ENCODE measurements around the gene MAVS.
"Not testable (repeated sequence)": the region's sequence is repeated elsewhere in the genome, so short reads cannot be mapped to it uniquely, and the experiment has no call there.

MAVS gene

GRCh38 chr20:3854462-3854871 is 7.8 kb downstream of the MAVS start:
- no peak for DNase-seq (ENCODE audit: low read depth)

DNA sequence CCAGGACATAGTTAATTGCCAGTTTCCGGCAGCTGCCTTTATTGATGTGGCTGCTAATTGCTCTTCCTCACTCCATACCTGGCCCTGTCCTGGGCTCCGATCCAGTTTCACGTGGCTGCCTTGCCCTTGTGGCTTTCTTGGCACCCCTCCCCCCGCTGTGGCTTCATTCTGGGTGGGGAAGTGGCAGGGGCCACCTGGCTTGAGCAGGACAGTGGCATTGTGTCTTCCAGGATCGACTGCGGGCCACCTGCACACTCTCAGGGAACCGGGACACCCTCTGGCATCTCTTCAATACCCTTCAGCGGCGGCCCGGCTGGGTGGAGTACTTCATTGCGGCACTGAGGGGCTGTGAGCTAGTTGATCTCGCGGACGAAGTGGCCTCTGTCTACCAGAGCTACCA is 10.8 kb downstream of the MAVS start:
- no peak for DNase-seq (ENCODE audit: low read depth)

DNA sequence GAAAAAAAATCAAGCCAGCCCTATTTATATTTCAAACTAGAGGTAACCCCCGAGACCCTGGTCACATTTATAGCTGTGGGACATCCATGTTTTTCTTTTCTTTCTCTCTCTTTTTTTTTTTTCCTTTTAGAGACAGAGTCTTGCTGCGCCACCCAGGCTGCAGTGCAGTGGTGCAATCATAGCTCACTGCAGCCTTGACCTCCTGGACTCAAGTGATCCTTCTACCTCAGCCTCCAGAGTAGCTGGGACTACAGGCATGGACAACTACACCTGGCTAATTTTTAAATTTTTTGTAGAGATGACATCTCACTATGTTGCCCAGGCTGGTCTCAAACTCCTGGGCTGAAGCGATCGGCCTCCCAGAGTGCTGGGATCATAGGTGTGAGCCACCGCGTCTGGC is 12.1 kb downstream of the MAVS start:
- no peak for DNase-seq (ENCODE audit: low read depth)

- no peak for DNase-seq (ENCODE audit: low read depth)
Observed at GRCh38 chr20:3861191-3861590, 14.6 kb downstream of the MAVS start.

DNA sequence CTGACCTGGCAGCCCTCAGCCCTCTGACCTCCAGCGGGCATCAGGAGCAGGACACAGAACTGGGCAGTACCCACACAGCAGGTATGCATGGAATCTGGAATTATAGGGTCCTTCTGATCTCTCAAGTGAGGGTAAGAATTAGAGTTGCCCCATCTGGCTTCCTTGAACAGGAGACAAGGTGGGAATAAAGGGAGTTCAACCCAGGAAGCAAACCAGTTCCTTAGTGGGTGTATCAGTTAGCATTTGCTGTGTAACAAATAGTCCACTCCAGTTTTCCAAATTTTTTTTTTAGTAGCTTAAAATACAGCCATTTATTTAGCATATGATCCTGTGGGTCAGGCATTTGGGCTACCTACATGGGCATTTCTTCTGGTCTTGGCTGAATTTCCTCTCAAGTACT is 15.7 kb downstream of the MAVS start:
- DNase-seq (ENCODE audit: low read depth), result no peak

- no peak for DNase-seq (ENCODE audit: low read depth)
Observed at GRCh38 chr20:3863317-3863716, 16.7 kb downstream of the MAVS start.

GRCh38 chr20:3864518-3864917 is 17.9 kb downstream of the MAVS start:
- no peak for DNase-seq (ENCODE audit: low read depth)

DNA sequence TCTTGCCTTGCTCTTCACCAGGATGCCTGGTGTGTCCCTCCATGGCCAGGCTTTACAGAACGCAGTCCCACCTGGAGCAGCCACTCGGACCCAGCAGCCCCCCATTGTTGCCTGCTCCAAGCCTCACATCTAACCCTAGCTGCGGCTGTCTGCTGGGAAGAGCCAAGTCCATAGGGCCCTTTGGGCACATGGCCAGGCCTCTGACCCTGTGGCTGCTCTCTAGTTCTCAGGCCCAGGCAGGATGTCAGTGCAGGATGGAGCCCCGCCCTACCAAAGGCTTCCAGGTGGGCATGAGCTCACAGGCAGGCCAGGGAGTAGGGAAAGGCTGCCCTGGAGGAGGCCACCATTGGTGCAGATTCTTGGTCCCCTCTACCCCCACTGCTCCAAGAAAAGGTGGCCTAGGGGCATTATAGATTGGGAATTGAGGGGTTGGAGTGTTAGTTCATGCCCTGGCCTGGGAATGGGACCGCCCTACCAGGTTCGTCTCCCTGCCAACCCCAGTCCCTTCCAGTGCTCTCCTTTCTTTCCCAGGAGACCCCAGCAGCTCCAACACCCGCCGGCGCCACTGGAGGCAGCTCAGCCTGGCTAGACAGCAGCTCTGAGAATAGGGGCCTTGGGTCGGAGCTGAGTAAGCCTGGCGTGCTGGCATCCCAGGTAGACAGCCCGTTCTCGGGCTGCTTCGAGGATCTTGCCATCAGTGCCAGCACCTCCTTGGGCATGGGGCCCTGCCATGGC is 18.7 kb downstream of the MAVS start:
- no peak for DNase-seq (ENCODE audit: low read depth)

DNA sequence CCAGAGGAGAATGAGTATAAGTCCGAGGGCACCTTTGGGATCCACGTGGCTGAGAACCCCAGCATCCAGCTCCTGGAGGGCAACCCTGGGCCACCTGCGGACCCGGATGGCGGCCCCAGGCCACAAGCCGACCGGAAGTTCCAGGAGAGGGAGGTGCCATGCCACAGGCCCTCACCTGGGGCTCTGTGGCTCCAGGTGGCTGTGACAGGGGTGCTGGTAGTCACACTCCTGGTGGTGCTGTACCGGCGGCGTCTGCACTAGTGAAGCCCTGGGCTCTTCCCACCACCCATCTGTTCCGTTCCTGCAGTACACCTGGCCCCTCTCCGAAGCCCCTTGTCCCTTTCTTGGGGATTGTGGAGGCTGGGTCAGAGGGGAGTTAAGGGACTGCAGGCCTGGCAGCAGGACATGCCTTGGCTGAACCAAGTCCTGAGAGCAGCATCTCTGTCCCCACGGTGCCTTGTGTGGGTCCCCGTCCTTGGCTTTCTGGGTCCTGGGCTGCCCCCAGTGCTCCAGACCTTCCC is 19.3 kb downstream of the MAVS start:
- DNase-seq (ENCODE audit: low read depth), result no peak

- no peak for DNase-seq (ENCODE audit: low read depth)
Observed at GRCh38 chr20:3866464-3866863, 19.8 kb downstream of the MAVS start.

DNA sequence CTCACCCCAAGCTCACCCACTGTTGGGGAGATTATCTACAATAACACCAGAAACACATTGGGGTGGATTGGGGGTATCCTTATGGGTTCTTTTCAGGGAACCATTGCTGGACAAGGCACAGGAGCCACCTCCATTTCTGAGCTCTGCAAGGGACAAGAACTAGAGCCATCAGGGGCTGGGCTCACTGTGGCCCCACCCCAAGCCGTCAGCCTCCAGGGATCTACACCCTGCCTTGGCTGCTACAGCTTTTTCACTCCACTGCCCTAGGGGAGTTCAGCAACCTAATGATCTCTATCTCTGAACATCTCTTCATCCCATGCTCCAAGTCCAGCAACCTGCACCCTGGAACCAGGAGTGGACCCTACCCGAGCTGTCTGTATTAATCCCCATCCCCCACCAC is 21.2 kb downstream of the MAVS start:
- DNase-seq (ENCODE audit: low read depth), result no peak

DNA sequence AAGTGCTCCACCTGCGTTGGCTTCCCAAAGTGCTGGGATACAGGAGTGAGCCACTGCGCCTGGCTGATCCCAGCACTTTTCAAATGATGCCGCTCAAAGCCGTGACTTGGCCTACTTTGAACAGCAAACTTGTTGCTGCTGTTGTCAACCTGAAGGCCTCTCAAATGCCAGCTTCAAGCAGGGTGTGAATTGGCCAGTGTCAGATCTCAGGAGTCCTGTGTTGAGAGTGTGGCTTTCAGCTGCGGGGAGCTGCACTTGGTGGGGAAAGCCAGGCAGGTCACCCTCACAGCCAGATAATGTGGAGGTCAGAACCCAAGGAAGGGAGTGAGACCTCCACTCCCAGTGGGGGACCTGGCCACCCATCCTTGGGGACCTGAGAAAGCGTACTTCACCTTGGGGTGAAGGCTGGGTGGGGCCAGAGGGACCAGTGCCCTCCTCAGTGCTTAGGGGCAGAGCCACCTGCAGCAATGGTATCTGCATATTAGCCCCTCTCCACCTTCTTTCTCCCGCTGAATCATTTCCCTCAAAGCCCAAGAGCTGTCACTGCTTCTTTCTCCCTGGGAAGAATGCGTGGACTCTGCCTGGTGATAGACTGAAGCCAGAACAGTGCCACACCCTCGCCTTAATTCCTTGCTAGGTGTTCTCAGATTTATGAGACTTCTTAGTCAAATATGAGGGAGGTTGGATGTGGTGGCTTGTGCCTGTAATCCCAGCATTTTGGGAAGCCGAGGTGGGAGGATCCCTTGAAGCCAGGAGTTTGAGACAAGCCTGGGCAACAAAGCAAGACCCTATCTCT is 23.4 kb downstream of the MAVS start:
- no peak for DNase-seq (ENCODE audit: low read depth)

DNA sequence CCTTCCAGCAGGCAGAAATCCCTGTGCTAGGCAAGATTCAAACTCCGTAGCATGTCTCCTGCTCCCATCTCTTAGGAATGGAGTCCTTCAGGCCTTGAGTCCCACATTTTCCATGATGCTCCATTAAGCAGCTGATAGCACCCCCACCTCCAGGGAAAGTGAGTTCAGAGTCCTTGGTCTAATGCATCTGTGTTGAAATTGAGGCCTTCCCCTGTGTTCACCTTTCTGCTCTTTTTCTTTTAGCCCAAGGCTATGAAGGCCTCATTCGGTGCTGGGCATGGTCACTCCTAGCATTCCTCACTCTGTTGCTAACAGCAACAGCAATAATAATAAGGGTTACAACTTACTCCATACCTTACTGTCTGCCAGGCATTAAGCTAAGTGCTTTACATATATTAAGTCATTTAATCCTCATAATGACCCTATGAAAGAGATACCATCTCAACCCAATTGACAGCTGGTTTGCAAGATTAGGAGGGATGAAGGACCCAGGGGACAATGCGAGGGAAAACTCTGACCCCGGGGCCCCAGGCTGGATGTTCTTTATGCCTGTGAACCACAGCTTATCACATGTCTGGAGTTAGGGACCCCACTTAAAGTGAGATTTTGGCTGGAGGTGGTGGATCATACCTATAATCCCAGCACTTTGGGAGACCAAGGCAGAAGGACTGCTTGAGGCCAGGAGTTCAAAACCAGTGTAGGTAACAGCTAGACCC is 25.1 kb downstream of the MAVS start:
- no peak for DNase-seq (ENCODE audit: low read depth)

GRCh38 chr20:3873507-3873906 is 26.9 kb downstream of the MAVS start:
- DNase-seq (ENCODE audit: low read depth), result no peak

GRCh38 chr20:3874194-3874844 is 27.7 kb downstream of the MAVS start:
- DNase-seq (ENCODE audit: low read depth), result no peak

- DNase-seq (ENCODE audit: low read depth), result no peak
Observed at GRCh38 chr20:3875378-3875974, 28.8 kb downstream of the MAVS start.

DNA sequence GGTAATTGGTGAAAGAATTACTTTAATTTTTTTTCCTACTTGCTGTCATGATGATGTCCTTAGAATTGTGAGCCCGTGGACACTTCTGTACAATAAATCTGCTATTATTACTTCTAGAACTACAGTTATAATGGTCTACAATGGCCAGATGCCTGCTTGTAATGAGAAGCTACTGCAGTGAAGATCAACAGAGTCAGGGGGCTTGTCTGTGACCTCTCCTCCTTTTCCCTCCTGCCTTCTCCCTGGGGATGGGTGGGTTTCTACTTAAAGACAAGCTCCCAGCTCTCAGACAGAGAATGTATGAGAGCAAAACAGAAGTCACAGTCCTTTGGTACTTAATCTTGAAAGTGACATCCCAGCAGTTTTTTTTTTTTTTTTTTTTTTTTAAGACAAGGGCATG is 29.4 kb downstream of the MAVS start:
- DNase-seq (ENCODE audit: low read depth), result no peak

GRCh38 chr20:3876676-3877075 is 30.0 kb downstream of the MAVS start:
- no peak for DNase-seq (ENCODE audit: low read depth)

GRCh38 chr20:3878921-3879274 is 32.3 kb downstream of the MAVS start:
- not testable (repeated sequence) for DNase-seq (ENCODE audit: low read depth)

- DNase-seq (ENCODE audit: low read depth), result no peak
Observed at GRCh38 chr20:3885715-3886114, 39.1 kb downstream of the MAVS start.

DNA sequence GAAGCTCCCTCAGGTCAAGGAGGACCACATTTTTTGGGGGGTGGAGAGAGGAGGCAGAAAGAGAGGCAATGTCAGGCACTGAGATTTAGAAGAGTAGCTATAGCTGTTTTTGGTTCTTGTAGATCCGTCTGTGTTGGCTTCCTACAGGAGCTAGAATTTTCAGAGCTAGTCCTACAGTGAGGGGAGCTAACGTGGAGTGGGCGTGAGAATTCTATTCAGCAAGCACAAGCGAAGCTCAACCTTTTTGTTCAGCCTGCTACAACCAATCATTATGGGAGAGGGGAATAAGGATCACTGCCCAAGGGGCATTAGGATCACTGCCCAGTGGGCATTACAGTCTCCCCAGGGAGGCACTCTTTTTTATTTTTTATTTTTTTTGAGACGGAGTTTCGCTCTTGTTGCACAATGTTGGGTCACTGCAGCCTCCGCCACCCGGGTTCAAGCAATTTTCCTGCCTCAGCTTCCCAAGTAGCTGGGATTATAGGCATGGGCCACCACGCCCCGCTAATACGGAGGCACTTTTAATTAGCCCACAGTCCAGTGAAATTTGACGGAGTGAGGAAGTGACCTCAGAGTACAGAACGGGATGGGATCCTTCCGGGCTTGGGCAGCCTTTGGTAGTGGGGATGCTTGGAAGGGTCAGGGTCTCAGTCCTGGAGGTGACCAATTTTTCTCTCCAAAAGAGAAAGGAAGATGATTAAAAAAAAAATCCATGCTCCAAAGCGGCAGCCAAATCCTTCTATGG is 41.4 kb downstream of the MAVS start:
- no peak for DNase-seq (ENCODE audit: low read depth)

Data from HS-27A (cell line).